ENCODE measurements around the gene TANC1. TPM values are rescaled to one million over a fixed set of nuclear protein-coding genes. Genes with fewer than 3 reads are reported as not detected.

Gene TANC1
- total RNA-seq, 2 donors from 2014 or later = 2.9 to 9.5 TPM

- no peaks in the 10 kb centered on the region for H3K36me3 Mint-ChIP-seq (ENCODE audit: low read depth)
- no peak overlapping the region for H3K27ac ChIP-seq (ENCODE audit: low read depth, low read length)
- peaks cover 4% of the 10 kb centered on the region for H3K36me3 ChIP-seq (ENCODE audit: control insufficient read depth, insufficient read depth, low read length)
- no peak overlapping the region for H3K27ac Mint-ChIP-seq
- H3K9me3 ChIP-seq (ENCODE audit: control insufficient read depth, low read length) = no peaks in the 10 kb centered on the region
- TF ChIP-seq CTCF (conservative IDR thresholded peaks at IDR 0.05) = no peak
- no peaks in the 10 kb centered on the region for H3K27me3 Mint-ChIP-seq (ENCODE audit: insufficient read depth)
- no peak overlapping the region for H3K4me3 ChIP-seq (ENCODE audit: low read length)
- no peak overlapping the region for H3K4me3 Mint-ChIP-seq
- no peaks in the 10 kb centered on the region for H3K27me3 ChIP-seq (ENCODE audit: control insufficient read depth, insufficient read depth, low read length, poor library complexity, severe bottlenecking)
- peaks cover 4% of the 10 kb centered on the region for H3K4me1 Mint-ChIP-seq
- no peaks in the 10 kb centered on the region for H3K9me3 Mint-ChIP-seq
- H3K9ac ChIP-seq (ENCODE audit: extremely low read depth, low read length, poor library complexity, severe bottlenecking) = no peak overlapping the region
- DNase-seq = no peak
- H3K4me1 ChIP-seq (ENCODE audit: control insufficient read depth, insufficient read depth, low read length) = peaks cover 5% of the 10 kb centered on the region
Observed at GRCh38 chr2:159077869-159078268, 109.4 kb downstream of the TANC1 start.

- H3K4me1 Mint-ChIP-seq = peaks cover 4% of the 10 kb centered on the region
- Histone ChIP-seq H3K27ac (ENCODE audit: low read depth, low read length) (no peak overlapping the region), H3K27me3 (ENCODE audit: control insufficient read depth, insufficient read depth, low read length, poor library complexity, severe bottlenecking) (no peaks in the 10 kb centered on the region), H3K4me3 (ENCODE audit: low read length) (no peak overlapping the region), H3K9me3 (ENCODE audit: control insufficient read depth, low read length) (no peaks in the 10 kb centered on the region), H3K36me3 (ENCODE audit: control insufficient read depth, insufficient read depth, low read length) (peaks cover 4% of the 10 kb centered on the region), H3K9ac (ENCODE audit: extremely low read depth, low read length, poor library complexity, severe bottlenecking) (no peak overlapping the region), H3K4me1 (ENCODE audit: control insufficient read depth, insufficient read depth, low read length) (no peaks in the 10 kb centered on the region)
- 83% methylated on average over 1 of the region's 1 CpG; no CpG with 5 or more reads in 1 of the 2 experiments for WGBS, 2 experiments (ENCODE audit: insufficient coverage in 1 of 2, insufficient read length in 1 of 2)
- no peak for DNase-seq
- no peaks in the 10 kb centered on the region for H3K9me3 Mint-ChIP-seq
- no peak for TF ChIP-seq CTCF (conservative IDR thresholded peaks at IDR 0.05)
- no peaks in the 10 kb centered on the region for H3K27me3 Mint-ChIP-seq (ENCODE audit: insufficient read depth)
- no peak overlapping the region for H3K27ac Mint-ChIP-seq
- no peak overlapping the region for H3K4me3 Mint-ChIP-seq
- no peaks in the 10 kb centered on the region for H3K36me3 Mint-ChIP-seq (ENCODE audit: low read depth)
Observed at GRCh38 chr2:159078443-159078842, 110.0 kb downstream of the TANC1 start.

GRCh38 chr2:159080641-159081040 is 112.2 kb downstream of the TANC1 start:
- no peaks in the 10 kb centered on the region for H3K9me3 ChIP-seq (ENCODE audit: control insufficient read depth, low read length)
- Mint-ChIP-seq H3K27me3 (ENCODE audit: insufficient read depth) (no peaks in the 10 kb centered on the region), H3K4me3 (no peak overlapping the region), H3K9me3 (no peaks in the 10 kb centered on the region), H3K36me3 (ENCODE audit: low read depth) (no peaks in the 10 kb centered on the region), H3K27ac (no peak overlapping the region), H3K4me1 (peaks cover 2% of the 10 kb centered on the region)
- WGBS, 2 experiments (ENCODE audit: insufficient coverage in 1 of 2, insufficient read length in 1 of 2) = 85 to 96% methylated on average over 2 to 6 of the region's 6 CpGs
- H3K36me3 ChIP-seq (ENCODE audit: control insufficient read depth, insufficient read depth, low read length) = peaks cover 4% of the 10 kb centered on the region
- no peaks in the 10 kb centered on the region for H3K4me1 ChIP-seq (ENCODE audit: control insufficient read depth, insufficient read depth, low read length)
- TF ChIP-seq CTCF (conservative IDR thresholded peaks at IDR 0.05) = no peak
- no peak overlapping the region for H3K9ac ChIP-seq (ENCODE audit: extremely low read depth, low read length, poor library complexity, severe bottlenecking)
- H3K27me3 ChIP-seq (ENCODE audit: control insufficient read depth, insufficient read depth, low read length, poor library complexity, severe bottlenecking) = no peaks in the 10 kb centered on the region
- DNase-seq = no peak
- no peak overlapping the region for H3K27ac ChIP-seq (ENCODE audit: low read depth, low read length)
- no peak overlapping the region for H3K4me3 ChIP-seq (ENCODE audit: low read length)
